ENCODE measurements around the gene PDXK. TPM values are rescaled to one million over a fixed set of nuclear protein-coding genes. Genes with fewer than 3 reads are reported as not detected.

The PDXK gene
- total and polyA plus RNA-seq, 7 donors: 17.2 to 96.5 (median 37.0) TPM

- Histone ChIP-seq H3K9me3 (no peaks in the 10 kb centered on the region), H3K36me3 (ENCODE audit: insufficient read depth in 1 of 2, low read depth in 1 of 2) (no peaks in the 10 kb centered on the region), H3K4me1 (peaks cover 23% of the 10 kb centered on the region), H3K27me3 (ENCODE audit: insufficient read depth in 3 of 3, low read length in 2 of 3) (no peaks in the 10 kb centered on the region), H3K27ac (no peak overlapping the region), H3K4me3 (no peak overlapping the region)
- DNase-seq (peak; percentile 12 to 48), ATAC-seq (no peak)
- intact Hi-C loops (cut with DNase I): loop anchor here in 1 of 2 donors (5.0 kb wide), 1 partner anchor 60 kb away; the partner anchor contains the start of gene CSTB
- 85 to 86% (median 85%) methylated on average over 13 of the region's 13 CpGs for WGBS, 3 donors
- TF ChIP-seq, protein P1, sequence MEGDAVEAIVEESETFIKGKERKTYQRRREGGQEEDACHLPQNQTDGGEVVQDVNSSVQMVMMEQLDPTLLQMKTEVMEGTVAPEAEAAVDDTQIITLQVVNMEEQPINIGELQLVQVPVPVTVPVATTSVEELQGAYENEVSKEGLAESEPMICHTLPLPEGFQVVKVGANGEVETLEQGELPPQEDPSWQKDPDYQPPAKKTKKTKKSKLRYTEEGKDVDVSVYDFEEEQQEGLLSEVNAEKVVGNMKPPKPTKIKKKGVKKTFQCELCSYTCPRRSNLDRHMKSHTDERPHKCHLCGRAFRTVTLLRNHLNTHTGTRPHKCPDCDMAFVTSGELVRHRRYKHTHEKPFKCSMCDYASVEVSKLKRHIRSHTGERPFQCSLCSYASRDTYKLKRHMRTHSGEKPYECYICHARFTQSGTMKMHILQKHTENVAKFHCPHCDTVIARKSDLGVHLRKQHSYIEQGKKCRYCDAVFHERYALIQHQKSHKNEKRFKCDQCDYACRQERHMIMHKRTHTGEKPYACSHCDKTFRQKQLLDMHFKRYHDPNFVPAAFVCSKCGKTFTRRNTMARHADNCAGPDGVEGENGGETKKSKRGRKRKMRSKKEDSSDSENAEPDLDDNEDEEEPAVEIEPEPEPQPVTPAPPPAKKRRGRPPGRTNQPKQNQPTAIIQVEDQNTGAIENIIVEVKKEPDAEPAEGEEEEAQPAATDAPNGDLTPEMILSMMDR (IDR thresholded peaks at IDR 0.05): no peak
Observed at GRCh38 chr21:43717166-43717853, 1.6 kb upstream of the PDXK start.

GRCh38 chr21:43717967-43718871 is 710 bp upstream of the PDXK start:
- peak; percentile 41 to 59 for DNase-seq
- peak overlapping the region; percentile 86 for H3K27ac ChIP-seq

GRCh38 chr21:43719748-43720538 is 1.0 kb downstream of the PDXK start:
- TF ChIP-seq, protein P1 (IDR thresholded peaks at IDR 0.05): no peak
- Histone ChIP-seq H3K36me3 (ENCODE audit: insufficient read depth in 1 of 2, low read depth in 1 of 2) (peaks cover 0 to 12% of the 10 kb centered on the region in 2 donors), H3K27ac (peak overlapping the region; percentile 86), H3K4me3 (peak overlapping the region; percentile 85), H3K4me1 (peaks cover 16% of the 10 kb centered on the region), H3K27me3 (ENCODE audit: insufficient read depth in 3 of 3, low read length in 2 of 3) (no peaks in the 10 kb centered on the region), H3K9me3 (no peaks in the 10 kb centered on the region)
- intact Hi-C loops (cut with DNase I): loop anchor here in 1 of 2 donors (5.0 kb wide), 2 partner anchors 57 to 58 kb away; partner anchors contain the start of gene CSTB
- DNase-seq (peak in 1 of 2 donors; percentile 64), ATAC-seq (peak in 2 of 4 donors; percentile 6 to 8)
- 20 to 26% (median 26%) methylated on average over 48 to 49 of the region's 49 CpGs for WGBS, 3 donors

More at GRCh38 chr21:43717967-43718871, 710 bp upstream of the PDXK start:
- Histone ChIP-seq H3K36me3 (ENCODE audit: insufficient read depth in 1 of 2, low read depth in 1 of 2) (peaks cover 0 to 2% of the 10 kb centered on the region in 2 donors), H3K9me3 (no peaks in the 10 kb centered on the region), H3K4me1 (peaks cover 16% of the 10 kb centered on the region), H3K27me3 (ENCODE audit: insufficient read depth in 3 of 3, low read length in 2 of 3) (no peaks in the 10 kb centered on the region), H3K4me3 (peak overlapping the region; percentile 85)
- WGBS, 3 donors: 27 to 45% (median 38%) methylated on average over 39 to 70 of the region's 70 CpGs
- ATAC-seq: peak in 3 of 4 donors; percentile 5 to 20 (median 8)
- TF ChIP-seq, protein P1 (IDR thresholded peaks at IDR 0.05): no peak
- intact Hi-C loops (cut with DNase I): loop anchor here in 1 of 2 donors (5.0 kb wide), 1 partner anchor 59 kb away; the partner anchor contains the start of gene CSTB

GRCh38 chr21:43720539-43721166 is 1.7 kb downstream of the PDXK start:
- DNase-seq: no peak
- TF ChIP-seq, protein P1 (IDR thresholded peaks at IDR 0.05): no peak
- Histone ChIP-seq H3K27ac (no peak overlapping the region), H3K9me3 (no peaks in the 10 kb centered on the region), H3K4me1 (peaks cover 20% of the 10 kb centered on the region), H3K27me3 (ENCODE audit: insufficient read depth in 3 of 3, low read length in 2 of 3) (no peaks in the 10 kb centered on the region), H3K36me3 (ENCODE audit: insufficient read depth in 1 of 2, low read depth in 1 of 2) (peaks cover 0 to 12% of the 10 kb centered on the region in 2 donors), H3K4me3 (peak overlapping the region; percentile 85)
- 90 to 95% (median 93%) methylated on average over 16 of the region's 16 CpGs for WGBS, 3 donors
- intact Hi-C loops (cut with DNase I): loop anchor here in 1 of 2 donors (5.0 kb wide), 1 partner anchor 58 kb away; no protein-coding TSS in a partner anchor
- ATAC-seq: no peak
